Skeletal muscle tissue (tissue), 4 donors: Measurements from ENCODE around the gene OTULINL. TPM values are rescaled to one million over a fixed set of nuclear protein-coding genes. Genes with fewer than 3 reads are reported as not detected.
A peak's percentile ranks its signal among the peaks of the same experiment; 100 is the strongest.
"Not testable (repeated sequence)": the region's sequence is repeated elsewhere in the genome, so short reads cannot be mapped to it uniquely, and the experiment has no call there.

ENCODE experiments used
- H3K27ac ChIP-seq: one replicate; pipeline ENCODE4 v1.7.0; 2013; ENCODE audit warnings: mild to moderate bottlenecking, low read depth, low read length, inconsistent platforms
- H3K27me3 ChIP-seq, 3 donors: one replicate each; pipeline ENCODE4 v1.7.0; 2013; ENCODE audit warnings: low read length in 3 of 3; ENCODE audit not compliant: control insufficient read depth in 3 of 3, insufficient read depth in 3 of 3
- H3K36me3 ChIP-seq, 3 donors: one replicate each; pipeline ENCODE4 v1.7.0; 2013; ENCODE audit warnings: low read length in 3 of 3; ENCODE audit not compliant: control insufficient read depth in 3 of 3, insufficient read depth in 3 of 3
- H3K4me1 ChIP-seq, 3 donors: one replicate each; pipeline ENCODE4 v1.7.0; 2013; ENCODE audit warnings: low read length in 3 of 3, mild to moderate bottlenecking in 3 of 3; ENCODE audit not compliant: control insufficient read depth in 3 of 3, insufficient read depth in 3 of 3
- H3K4me3 ChIP-seq, 3 donors: one replicate each; pipeline ENCODE4 v1.7.0; 2013; ENCODE audit warnings: low read length in 3 of 3
- H3K9ac ChIP-seq, 3 donors: one replicate each; pipeline ENCODE4 v1.7.0; 2013; ENCODE audit warnings: low read length in 3 of 3, mild to moderate bottlenecking in 3 of 3, moderate library complexity in 2 of 3, low read depth in 1 of 3
- H3K9me3 ChIP-seq, 3 donors: one replicate each; pipeline ENCODE4 v1.7.0; 2013; ENCODE audit warnings: low read length in 3 of 3; ENCODE audit not compliant: control insufficient read depth in 3 of 3
- total RNA-seq: library from RNA; depleted of rRNA; stranded (reverse); fragments of >200 nt; gene quantifications from one replicate; pipeline ENCODE4 v1.2.3, GENCODE V29; 2014
- donor health status: Osteomylitis.

Gene OTULINL
- 6.3 TPM for total RNA-seq

DNA sequence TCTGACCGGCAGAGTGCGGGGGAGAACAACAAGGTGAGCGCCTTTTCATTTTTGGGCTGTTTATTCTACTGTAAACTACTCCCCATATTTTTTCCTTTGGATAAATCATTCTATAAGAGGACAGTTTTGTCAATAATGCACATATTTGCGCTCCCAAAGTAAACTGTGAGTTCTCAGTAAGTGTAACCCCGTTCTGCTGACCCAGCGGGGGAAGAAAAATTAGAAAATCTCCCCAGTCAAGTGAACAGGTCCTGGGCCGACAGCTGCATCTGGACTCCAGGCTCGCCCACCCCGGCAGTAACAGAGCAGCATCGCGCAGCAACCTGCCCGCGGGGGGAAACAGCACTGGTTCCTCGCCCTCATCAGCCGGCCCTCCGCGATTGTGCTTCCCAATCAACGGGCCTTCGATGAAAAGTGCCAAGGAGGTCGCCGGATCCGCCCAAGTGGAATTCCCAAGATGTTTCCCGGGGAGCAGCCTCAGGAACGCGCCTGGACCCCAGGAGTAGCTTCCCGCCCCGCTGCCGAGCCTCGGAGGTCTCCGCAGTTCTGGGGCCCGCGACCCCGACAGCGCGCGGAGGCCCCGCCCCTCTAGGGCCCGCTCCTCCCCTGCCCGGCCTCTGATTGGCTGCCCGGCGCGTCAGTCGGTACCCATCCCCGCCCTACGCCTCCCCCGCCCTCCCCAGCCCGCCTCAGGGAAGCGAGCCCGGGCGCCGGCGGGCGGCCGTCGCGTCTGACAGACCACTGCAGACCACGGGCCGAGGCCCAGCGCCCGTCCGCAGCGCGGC lies at the start of gene OTULINL:
Gene OTULINL (plus strand): TSS at position 687 of the 785 bp plus-strand sequence. CDS start 103 bp downstream, outside the sequence.
- peaks cover 7 to 34% (median 23%) of the 10 kb centered on the region in 3 donors for H3K27me3 ChIP-seq
- H3K36me3 ChIP-seq, result no peaks in the 10 kb centered on the region
- H3K4me3 ChIP-seq, result peak within 1 kb of the TSS; percentile 60 to 71 (median 68)
- peaks cover 4 to 11% (median 6%) of the 10 kb centered on the region in 3 donors for H3K4me1 ChIP-seq
- no peaks in the 10 kb centered on the region for H3K9me3 ChIP-seq
- H3K9ac ChIP-seq, result peak within 1 kb of the TSS in 1 of 3 donors; percentile 41
- H3K27ac ChIP-seq, result peak within 1 kb of the TSS; percentile 32

DNA sequence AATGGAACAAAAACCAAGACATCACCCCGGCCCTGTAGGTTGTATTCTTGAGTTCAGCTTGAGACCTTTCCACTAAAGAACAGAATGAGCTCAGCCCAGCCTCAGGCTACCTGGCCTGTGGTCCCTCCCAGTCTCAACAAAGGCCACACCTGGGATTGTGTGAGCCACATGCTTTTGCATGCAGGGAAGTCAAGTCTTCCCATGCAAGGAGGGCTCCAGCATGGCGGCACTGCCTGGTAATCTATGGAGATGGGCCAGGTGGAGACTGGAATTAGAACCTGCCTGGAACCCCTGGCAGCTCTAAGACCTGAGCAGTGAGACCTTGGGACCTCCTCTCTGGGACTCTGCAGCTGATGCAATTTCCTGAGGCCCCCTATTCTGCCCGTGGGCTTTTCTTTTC lies 49.4 kb upstream of the OTULINL start:
- Histone ChIP-seq H3K27ac (no peak overlapping the region), H3K27me3 (no peaks in the 10 kb centered on the region), H3K4me3 (no peak overlapping the region), H3K9ac (no peak overlapping the region), H3K36me3 (no peaks in the 10 kb centered on the region), H3K4me1 (peaks cover 4 to 7% (median 4%) of the 10 kb centered on the region in 3 donors), H3K9me3 (no peaks in the 10 kb centered on the region)

DNA sequence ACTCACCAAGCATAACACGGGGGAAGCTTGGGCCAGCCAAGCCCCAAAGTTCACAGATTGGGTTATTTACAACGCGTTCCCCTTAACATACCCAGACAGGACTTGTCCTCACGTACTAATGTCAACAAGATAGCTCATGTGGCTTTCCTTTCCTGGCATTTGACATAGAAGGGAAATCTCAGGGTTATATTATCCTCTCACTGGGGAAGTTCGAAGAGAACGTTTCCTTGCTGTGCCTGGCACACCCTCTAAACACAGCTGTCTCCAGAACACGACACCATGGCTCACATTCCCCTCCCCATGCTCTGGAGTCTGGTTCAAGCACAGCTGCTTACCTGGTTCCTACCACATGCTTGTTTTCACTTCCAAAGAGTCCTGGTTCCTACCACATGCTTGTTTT lies 46.8 kb upstream of the OTULINL start:
- H3K9ac ChIP-seq, result peak overlapping the region in 1 of 3 donors; percentile 51
- peaks cover 4 to 7% (median 4%) of the 10 kb centered on the region in 3 donors for H3K4me1 ChIP-seq
- H3K27ac ChIP-seq, result no peak overlapping the region
- H3K4me3 ChIP-seq, result peak overlapping the region in 2 of 3 donors; percentile 13 to 35
- H3K36me3 ChIP-seq, result no peaks in the 10 kb centered on the region
- H3K9me3 ChIP-seq, result peaks cover 0 to 3% (median 0%) of the 10 kb centered on the region in 3 donors
- no peaks in the 10 kb centered on the region for H3K27me3 ChIP-seq

DNA sequence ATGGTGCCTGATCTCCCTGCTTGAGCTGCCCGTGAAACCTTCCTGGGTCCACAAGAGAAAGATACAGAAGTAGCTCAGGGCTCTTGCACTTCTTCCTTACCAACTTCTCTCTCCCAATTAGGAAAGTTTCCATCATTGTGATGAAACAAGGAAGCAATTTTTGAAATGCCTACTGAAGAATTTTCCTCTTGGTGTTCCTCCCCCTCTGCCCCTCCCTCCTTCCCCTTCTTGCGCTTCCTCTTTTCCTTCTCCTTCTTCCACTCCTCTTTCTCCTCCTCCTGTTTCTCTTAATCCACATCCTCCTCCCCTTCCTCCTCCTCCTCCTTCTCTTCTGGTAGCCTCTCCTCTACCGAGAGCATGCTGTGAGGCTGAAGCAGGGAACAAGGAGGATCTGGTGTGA lies 36.3 kb upstream of the OTULINL start:
- peaks cover 0 to 9% (median 0%) of the 10 kb centered on the region in 3 donors for H3K27me3 ChIP-seq
- no peak overlapping the region for H3K9ac ChIP-seq
- H3K27ac ChIP-seq, result no peak overlapping the region
- peaks cover 0 to 3% (median 3%) of the 10 kb centered on the region in 3 donors for H3K9me3 ChIP-seq
- no peak overlapping the region for H3K4me3 ChIP-seq
- H3K36me3 ChIP-seq, result no peaks in the 10 kb centered on the region
- H3K4me1 ChIP-seq, result no peaks in the 10 kb centered on the region

DNA sequence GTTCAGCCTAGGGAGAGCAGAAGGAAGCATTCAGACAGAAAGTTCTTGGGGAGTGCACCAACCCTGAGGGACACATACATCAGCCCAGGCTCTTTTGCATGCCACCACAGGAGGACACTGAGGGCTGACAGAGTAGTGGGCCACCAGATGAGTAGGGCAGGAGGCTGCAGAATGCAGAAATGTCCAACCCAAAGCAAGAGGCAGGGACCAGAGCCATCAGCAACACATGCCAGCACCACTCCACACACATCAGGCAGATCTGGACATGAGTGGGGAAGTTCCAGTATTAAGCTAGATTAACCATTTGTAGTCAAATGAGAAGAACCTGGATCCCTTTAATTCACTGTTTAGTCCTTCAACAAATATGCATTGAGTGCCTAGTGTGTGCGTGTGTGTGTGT lies 35.7 kb upstream of the OTULINL start:
- no peaks in the 10 kb centered on the region for H3K36me3 ChIP-seq
- H3K9ac ChIP-seq, result no peak overlapping the region
- H3K27me3 ChIP-seq, result peaks cover 0 to 9% (median 0%) of the 10 kb centered on the region in 3 donors
- H3K4me1 ChIP-seq, result no peaks in the 10 kb centered on the region
- H3K4me3 ChIP-seq, result no peak overlapping the region
- H3K9me3 ChIP-seq, result peaks cover 0 to 3% (median 0%) of the 10 kb centered on the region in 3 donors
- no peak overlapping the region for H3K27ac ChIP-seq

DNA sequence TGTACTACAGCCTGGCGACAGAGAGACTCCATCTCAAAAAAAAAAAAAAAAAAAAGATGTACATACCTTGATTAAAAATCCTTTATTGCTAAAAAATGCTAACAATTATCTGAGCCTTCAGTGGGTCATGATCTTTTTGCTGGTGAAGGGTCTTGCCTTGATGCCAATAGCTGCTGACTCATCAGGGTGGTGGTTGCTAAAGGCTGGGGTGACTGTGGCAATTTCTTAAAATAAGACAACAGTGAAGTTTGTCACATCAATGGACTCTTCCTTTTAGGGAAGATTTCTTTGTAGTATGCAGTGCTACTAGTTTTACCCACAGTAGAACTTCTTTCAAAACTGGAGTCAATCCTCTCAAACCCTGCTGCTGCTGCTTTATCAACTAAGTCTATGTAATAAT lies 33.9 kb upstream of the OTULINL start:
- H3K9ac ChIP-seq, result no peak overlapping the region
- H3K27ac ChIP-seq, result no peak overlapping the region
- H3K4me3 ChIP-seq, result no peak overlapping the region
- H3K4me1 ChIP-seq, result no peaks in the 10 kb centered on the region
- H3K36me3 ChIP-seq, result no peaks in the 10 kb centered on the region
- H3K27me3 ChIP-seq, result peaks cover 0 to 9% (median 0%) of the 10 kb centered on the region in 3 donors
- peaks cover 0 to 3% (median 0%) of the 10 kb centered on the region in 3 donors for H3K9me3 ChIP-seq

DNA sequence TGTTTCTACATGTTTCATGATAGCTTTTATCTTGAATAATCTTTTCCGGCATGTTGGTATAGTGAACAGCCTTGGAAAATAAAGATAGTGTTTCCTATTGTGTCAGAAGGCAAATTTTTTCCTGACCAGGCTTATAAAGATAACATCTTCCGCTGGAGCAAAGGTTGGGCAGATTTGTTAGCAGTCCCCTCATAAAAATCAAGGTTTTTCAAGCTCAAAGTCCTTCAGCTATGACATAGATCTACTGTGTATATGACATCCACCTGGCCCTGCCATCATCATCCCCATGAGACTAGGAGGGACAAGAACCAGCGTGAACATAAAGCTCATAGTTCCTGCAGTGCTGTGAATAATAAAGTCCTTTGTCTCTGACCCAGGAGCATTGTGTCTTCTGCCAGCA lies 30.4 kb upstream of the OTULINL start:
- H3K9ac ChIP-seq, result no peak overlapping the region
- no peaks in the 10 kb centered on the region for H3K4me1 ChIP-seq
- no peaks in the 10 kb centered on the region for H3K36me3 ChIP-seq
- no peak overlapping the region for H3K27ac ChIP-seq
- no peaks in the 10 kb centered on the region for H3K27me3 ChIP-seq
- no peak overlapping the region for H3K4me3 ChIP-seq
- H3K9me3 ChIP-seq, result peaks cover 0 to 3% (median 0%) of the 10 kb centered on the region in 3 donors

DNA sequence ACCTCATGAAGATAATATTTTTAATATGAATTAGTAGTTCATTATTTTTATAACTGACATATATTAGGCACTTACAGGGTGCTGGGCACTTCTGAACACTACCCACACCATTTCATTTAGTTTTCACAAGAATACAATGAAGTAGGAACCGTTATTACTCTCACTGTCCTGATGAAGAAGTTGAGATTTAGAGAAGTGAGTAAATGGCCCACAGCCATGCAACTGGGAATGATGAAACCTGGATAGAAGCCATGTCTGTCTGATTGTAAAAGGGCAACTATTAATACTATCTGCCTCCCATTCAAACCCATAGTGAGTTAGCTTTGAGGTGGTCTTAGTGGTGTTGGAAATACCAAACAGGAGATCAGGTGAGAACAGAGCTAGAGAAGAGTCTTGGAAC lies 29.6 kb upstream of the OTULINL start:
- Histone ChIP-seq H3K36me3 (no peaks in the 10 kb centered on the region), H3K9me3 (no peaks in the 10 kb centered on the region), H3K4me3 (no peak overlapping the region), H3K27ac (no peak overlapping the region), H3K4me1 (peaks cover 0 to under 1% (median 0%) of the 10 kb centered on the region in 3 donors), H3K27me3 (no peaks in the 10 kb centered on the region), H3K9ac (no peak overlapping the region)

DNA sequence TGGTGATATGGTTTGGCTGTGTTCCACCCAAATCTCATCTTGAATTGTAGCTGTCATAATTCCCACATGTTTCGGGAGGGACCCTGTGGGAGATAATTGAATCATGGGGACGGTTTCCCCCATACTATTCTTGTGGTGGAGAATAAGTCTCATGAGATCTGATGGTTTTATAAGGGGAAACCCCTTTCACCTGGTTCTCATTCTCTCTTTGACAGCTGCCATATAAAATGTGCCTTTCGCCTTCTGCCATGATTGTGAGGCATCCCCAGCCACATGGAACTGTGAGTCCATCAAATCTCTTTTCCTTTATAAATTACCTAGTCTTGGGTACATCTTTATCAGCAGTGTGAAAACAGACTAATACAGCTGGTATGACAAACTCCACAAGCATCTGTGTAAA lies 27.3 kb upstream of the OTULINL start:
- not testable (repeated sequence) for H3K27ac ChIP-seq, H3K27me3 ChIP-seq

DNA sequence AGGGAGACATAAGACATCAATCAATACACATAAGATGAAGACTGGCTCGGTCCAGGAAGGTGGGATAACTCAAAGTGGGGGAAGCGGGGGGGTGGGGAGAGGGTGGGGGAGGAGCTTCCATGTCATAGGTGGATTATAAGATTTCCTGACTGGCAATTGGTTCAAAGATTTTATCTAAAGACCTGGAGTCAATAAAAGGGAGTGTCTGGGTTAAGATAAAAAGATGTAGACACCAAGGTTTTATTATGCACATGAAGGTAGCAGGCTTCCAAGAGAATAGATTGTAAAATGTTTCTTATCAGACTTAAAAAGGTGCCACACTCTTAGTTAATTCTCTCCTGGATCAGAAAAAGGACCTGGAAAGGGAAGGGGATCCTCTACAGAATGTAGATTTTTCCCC lies 25.6 kb upstream of the OTULINL start:
- Histone ChIP-seq H3K9me3 (no peaks in the 10 kb centered on the region), H3K36me3 (no peaks in the 10 kb centered on the region), H3K4me1 (peaks cover 0 to 5% (median 3%) of the 10 kb centered on the region in 3 donors), H3K9ac (no peak overlapping the region), H3K27ac (no peak overlapping the region), H3K4me3 (no peak overlapping the region), H3K27me3 (no peaks in the 10 kb centered on the region)

More for the DNA sequence above, 27.3 kb upstream of the OTULINL start:
- H3K4me1 ChIP-seq, H3K36me3 ChIP-seq, H3K9ac ChIP-seq, H3K9me3 ChIP-seq, H3K4me3 ChIP-seq: not testable (repeated sequence)
